CD4-positive, alpha-beta T cell (primary cell): Measurements from ENCODE around the gene CNR2. TPM values are rescaled to one million over a fixed set of nuclear protein-coding genes. Genes with fewer than 3 reads are reported as not detected.

Source experiments
- ATAC-seq: fragments of 200-7000 bp; cut with Tn5 transposase; one replicate; pipeline ENCODE4 v1.10.0; 2022; ENCODE audit warnings: mild to moderate bottlenecking; ENCODE audit not compliant: poor library complexity
- CTCF ChIA-PET: fragments of 350-600 bp; sonication (Branson Sonifier 250); formaldehyde crosslinking; loops from one replicate; lab custom pipeline; 2021; ENCODE audit warnings: antibody characterized with exemption, inconsistent platforms; lab: Charles Lee
- POLR2A ChIA-PET: fragments of 350-600 bp; sonication (Branson Sonifier 250); formaldehyde crosslinking; loops from one replicate; lab custom pipeline; 2021; ENCODE audit warnings: antibody characterized with exemption, inconsistent platforms; lab: Charles Lee
- DNase-seq, 14 experiments: peaks; one replicate each; pipeline ENCODE4 v3.0.0-alpha.2; 2013 to 2020; ENCODE audit warnings: mixed read lengths in 2 of 14
- H3K27ac ChIP-seq, 2 donors: one replicate each; pipeline versions ENCODE4 v1.5.1 to v1.7.0; 2013; ENCODE audit warnings: low read length in 2 of 2, low read depth in 1 of 2, mild to moderate bottlenecking in 1 of 2
- H3K27me3 ChIP-seq, 2 experiments: 1 replicate in 1 of 2; 2 replicates in 1 of 2; pipeline versions ENCODE4 v1.6.1 to v1.7.0; 2013; ENCODE audit warnings: low read length in 2 of 2, control low read depth in 1 of 2, mild to moderate bottlenecking in 1 of 2, moderate library complexity in 1 of 2; ENCODE audit not compliant: insufficient read depth in 2 of 2, control insufficient read depth in 1 of 2
- H3K36me3 ChIP-seq: one replicate; pipeline ENCODE4 v1.6.1; 2013; ENCODE audit warnings: low read length, control low read depth; ENCODE audit not compliant: insufficient read depth
- H3K4me1 ChIP-seq: one replicate; pipeline ENCODE4 v1.6.1; 2013; ENCODE audit warnings: low read length, control low read depth; ENCODE audit not compliant: insufficient read depth
- H3K4me3 ChIP-seq: one replicate; pipeline ENCODE4 v1.5.1; 2013; ENCODE audit warnings: mild to moderate bottlenecking, low read length, moderate library complexity
- H3K9me3 ChIP-seq, 2 experiments: 1 replicate in 1 of 2; 2 replicates in 1 of 2; pipeline versions ENCODE4 v1.6.1 to v1.7.0; 2013; ENCODE audit warnings: low read length in 2 of 2, mild to moderate bottlenecking in 2 of 2, control low read depth in 1 of 2, moderate library complexity in 1 of 2; ENCODE audit not compliant: control insufficient read depth in 1 of 2, insufficient read depth in 1 of 2
- H3K27ac Mint-ChIP-seq: one replicate; pipeline ENCODE4 v1.8.0; 2020; ENCODE audit warnings: mixed read lengths
- H3K27me3 Mint-ChIP-seq: one replicate; pipeline ENCODE4 v1.8.0; 2021; ENCODE audit warnings: mixed read lengths
- H3K36me3 Mint-ChIP-seq: one replicate; pipeline ENCODE4 v1.8.0; 2021; ENCODE audit warnings: low read depth, mixed read lengths
- H3K4me1 Mint-ChIP-seq: one replicate; pipeline ENCODE4 v1.8.0; 2021; ENCODE audit warnings: low read depth, mixed read lengths
- H3K4me3 Mint-ChIP-seq: one replicate; pipeline ENCODE4 v1.8.0; 2020; ENCODE audit warnings: mild to moderate bottlenecking, mixed read lengths
- H3K9me3 Mint-ChIP-seq: one replicate; pipeline ENCODE4 v1.8.0; 2020; ENCODE audit warnings: mixed read lengths
- CTCF ChIP-seq: fragments of 200-600 bp; IDR thresholded peaks from one replicate; pipeline ENCODE4 v1.8.0; 2022; ENCODE audit warnings: antibody characterized with exemption, mild to moderate bottlenecking
- intact Hi-C, 2 experiments: fragments of 100-400 bp; cut with DNase I in 1 of 2; cut with micrococcal nuclease in 1 of 2; formaldehyde crosslinking; loops; one replicate each; pipeline versions ENCODE4 v1.15.1 to v1.9.0; 2023 to 2025; cut with DNase I, micrococcal nuclease
- total RNA-seq, 174 experiments: library from RNA in 2 of 174; stranded (reverse) in 2 of 174; gene quantifications; one replicate each; pipeline ENCODE4 v1.2.3 and lab custom pipeline; 2021 to 2026

Gene CNR2
- total RNA-seq, 2 experiments from 2014 or later: 0.05 TPM; not detected in 1

DNA sequence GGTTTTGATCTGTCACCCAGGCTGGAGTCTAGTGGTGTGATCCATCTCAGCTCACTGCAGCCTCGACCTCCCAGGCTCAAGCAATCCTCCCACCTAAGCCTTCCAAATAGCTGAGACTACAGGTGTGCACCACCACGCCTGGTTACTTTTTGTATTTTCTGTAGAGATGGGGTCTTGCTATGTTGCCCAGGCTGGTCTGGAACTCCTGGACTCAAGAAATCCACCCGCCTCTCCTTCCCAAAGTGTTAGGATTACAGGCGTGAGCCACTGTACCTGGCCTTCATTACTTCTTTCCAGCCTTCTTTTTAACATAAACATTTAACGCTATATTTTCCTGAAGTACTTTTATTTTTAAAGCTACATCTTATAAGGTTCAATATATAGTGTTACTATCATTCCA is 69.5 kb downstream of the CNR2 start:
- Histone ChIP-seq H3K27ac (no peak overlapping the region), H3K36me3 (peaks cover 28% of the 10 kb centered on the region), H3K4me3 (no peak overlapping the region), H3K4me1 (no peaks in the 10 kb centered on the region), H3K9me3 (peaks cover 0 to 4% of the 10 kb centered on the region in 2 experiments), H3K27me3 (no peaks in the 10 kb centered on the region)
- no peak for TF ChIP-seq CTCF
- Mint-ChIP-seq H3K4me1 (peaks cover under 1% of the 10 kb centered on the region), H3K27me3 (peaks cover under 1% of the 10 kb centered on the region), H3K27ac (no peak overlapping the region), H3K4me3 (no peak overlapping the region), H3K9me3 (peaks cover 5% of the 10 kb centered on the region), H3K36me3 (peaks cover 41% of the 10 kb centered on the region)
- intact Hi-C loops: no loop called here
- POLR2A ChIA-PET: interaction anchor here (1.0 kb wide), 1 partner anchor 43 kb away, joined by 3 read pairs; no protein-coding TSS in a partner anchor
- ATAC-seq: no peak
- CTCF ChIA-PET: interaction anchor here (1.1 kb wide), 1 partner anchor 33 kb away, joined by 4 read pairs; no protein-coding TSS in a partner anchor
- no peak for DNase-seq

GRCh38 chr1:23838401-23838866 is 74.7 kb downstream of the CNR2 start:
- intact Hi-C loops: loop anchor here (1.0 to 5.0 kb wide), 3 partner anchors 13 to 36 kb away; partner anchors contain the start of genes FUCA1 (in 1 of the 2), GALE (in 1 of the 2) and HMGCL (in 1 of the 2)
- Histone ChIP-seq H3K4me3 (peak overlapping the region; percentile 38), H3K36me3 (no peaks in the 10 kb centered on the region), H3K27ac (no peak overlapping the region), H3K4me1 (peaks cover 10% of the 10 kb centered on the region), H3K9me3 (no peaks in the 10 kb centered on the region), H3K27me3 (no peaks in the 10 kb centered on the region)
- peak; percentile 99 for ATAC-seq
- Mint-ChIP-seq H3K4me1 (peaks cover 12% of the 10 kb centered on the region), H3K27me3 (peaks cover 11% of the 10 kb centered on the region), H3K27ac (no peak overlapping the region), H3K9me3 (no peaks in the 10 kb centered on the region), H3K36me3 (no peaks in the 10 kb centered on the region), H3K4me3 (peak overlapping the region; percentile 65)
- DNase-seq: peak; percentile 63 to 89 (median 70)
- no peak for TF ChIP-seq CTCF
- ChIA-PET CTCF (interaction anchor here (0.7 to 2.4 kb wide), 4 partner anchors 28 to 861 kb away, joined by 3 to 11 read pairs (median 4); no protein-coding TSS in a partner anchor), POLR2A (interaction anchor here (0.6 to 3.0 kb wide), 3 partner anchors 13 to 37 kb away, joined by 3 to 17 read pairs (median 3); partner anchors contain the start of gene HMGCL)

GRCh38 chr1:23837908-23838307 is 75.3 kb downstream of the CNR2 start:
- intact Hi-C loops: loop anchor here (1.0 to 5.0 kb wide), 3 partner anchors 13 to 36 kb away; partner anchors contain the start of genes FUCA1 (in 1 of the 2), GALE (in 1 of the 2) and HMGCL (in 1 of the 2)
- Histone ChIP-seq H3K27ac (no peak overlapping the region), H3K36me3 (no peaks in the 10 kb centered on the region), H3K4me3 (peak overlapping the region; percentile 38), H3K9me3 (no peaks in the 10 kb centered on the region), H3K27me3 (no peaks in the 10 kb centered on the region), H3K4me1 (peaks cover 10% of the 10 kb centered on the region)
- Mint-ChIP-seq H3K27me3 (peaks cover 11% of the 10 kb centered on the region), H3K36me3 (no peaks in the 10 kb centered on the region), H3K9me3 (no peaks in the 10 kb centered on the region), H3K4me3 (peak overlapping the region; percentile 65), H3K4me1 (peaks cover 12% of the 10 kb centered on the region), H3K27ac (no peak overlapping the region)
- no peak for TF ChIP-seq CTCF
- ChIA-PET CTCF (interaction anchor here (0.7 to 2.4 kb wide), 2 partner anchors 28 to 67 kb away, joined by 4 to 11 read pairs; no protein-coding TSS in a partner anchor), POLR2A (interaction anchor here (0.6 to 3.0 kb wide), 3 partner anchors 13 to 37 kb away, joined by 3 to 17 read pairs (median 3); partner anchors contain the start of gene HMGCL)
- no peak for ATAC-seq
- DNase-seq: peak in 2 of 14 experiments; percentile 11 to 32
